HuH-7.5 (cell line): ENCODE results near the gene CFAP119.

Experiments used
- DNase-seq: peaks from one replicate; pipeline ENCODE4 v3.0.0; 2011; ENCODE audit warnings: low spot score

The CFAP119 gene

GRCh38 chr16:30740364-30741251 is 21.3 kb downstream of the CFAP119 start:
- peak; percentile 61 for DNase-seq

GRCh38 chr16:30738984-30739951 is 22.6 kb downstream of the CFAP119 start:
- no peak for DNase-seq

DNA sequence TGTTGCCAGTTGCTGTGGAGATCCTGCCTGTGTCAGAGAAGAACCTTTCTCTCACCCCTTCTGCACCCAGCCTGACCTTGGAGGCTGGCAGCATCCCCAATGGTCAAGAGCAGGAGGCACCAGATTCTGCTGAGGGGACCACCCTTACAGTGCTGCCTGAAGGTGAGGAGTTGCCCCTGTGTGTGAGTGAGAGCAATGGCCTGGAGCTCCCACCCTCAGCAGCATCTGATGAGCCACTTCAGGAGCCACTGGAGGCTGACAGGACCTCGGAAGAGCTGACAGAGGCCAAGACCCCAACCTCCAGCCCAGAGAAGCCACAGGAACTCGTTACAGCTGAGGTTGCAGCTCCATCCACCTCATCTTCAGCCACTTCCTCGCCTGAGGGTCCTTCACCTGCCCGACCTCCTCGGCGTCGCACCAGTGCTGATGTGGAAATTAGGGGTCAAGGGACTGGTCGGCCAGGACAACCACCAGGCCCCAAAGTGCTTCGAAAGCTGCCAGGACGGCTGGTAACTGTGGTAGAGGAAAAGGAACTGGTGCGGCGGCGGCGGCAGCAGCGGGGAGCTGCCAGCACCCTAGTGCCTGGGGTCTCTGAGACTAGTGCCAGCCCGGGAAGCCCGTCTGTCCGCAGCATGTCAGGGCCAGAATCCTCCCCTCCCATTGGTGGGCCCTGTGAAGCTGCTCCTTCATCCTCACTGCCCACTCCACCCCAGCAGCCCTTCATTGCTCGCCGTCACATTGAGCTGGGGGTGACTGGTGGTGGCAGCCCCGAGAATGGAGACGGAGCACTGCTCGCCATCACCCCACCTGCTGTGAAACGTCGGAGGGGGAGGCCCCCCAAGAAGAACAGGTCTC is 23.8 kb downstream of the CFAP119 start:
- DNase-seq: no peak

DNA sequence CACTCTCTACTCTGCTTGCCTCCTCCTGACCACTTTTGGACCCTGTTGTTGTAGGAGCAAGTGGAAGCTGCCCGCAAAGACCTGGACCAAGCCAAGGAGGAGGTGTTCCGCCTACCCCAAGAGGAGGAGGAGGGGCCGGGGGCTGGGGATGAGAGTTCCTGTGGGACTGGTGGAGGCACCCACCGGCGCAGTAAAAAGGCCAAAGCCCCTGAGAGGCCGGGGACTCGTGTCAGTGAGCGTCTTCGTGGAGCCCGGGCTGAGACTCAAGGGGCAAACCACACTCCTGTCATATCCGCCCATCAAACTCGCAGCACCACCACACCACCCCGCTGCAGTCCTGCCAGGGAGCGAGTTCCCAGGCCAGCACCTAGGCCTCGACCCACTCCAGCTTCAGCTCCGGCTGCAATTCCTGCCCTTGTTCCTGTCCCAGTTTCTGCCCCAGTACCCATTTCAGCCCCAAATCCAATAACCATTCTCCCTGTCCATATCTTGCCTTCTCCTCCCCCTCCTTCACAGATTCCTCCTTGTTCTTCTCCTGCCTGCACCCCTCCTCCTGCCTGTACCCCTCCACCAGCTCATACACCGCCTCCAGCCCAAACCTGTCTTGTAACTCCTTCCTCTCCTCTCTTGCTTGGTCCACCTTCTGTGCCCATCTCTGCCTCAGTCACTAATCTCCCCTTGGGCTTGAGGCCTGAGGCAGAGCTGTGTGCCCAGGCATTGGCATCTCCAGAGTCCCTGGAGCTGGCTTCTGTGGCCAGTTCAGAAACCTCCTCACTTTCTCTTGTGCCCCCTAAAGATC is 24.7 kb downstream of the CFAP119 start:
- no peak for DNase-seq

GRCh38 chr16:30731411-30731810 is 30.5 kb downstream of the CFAP119 start:
- DNase-seq: no peak

GRCh38 chr16:30728899-30729672 is 32.8 kb downstream of the CFAP119 start:
- DNase-seq: no peak

- no peak for DNase-seq
These were observed 33.5 kb downstream of the CFAP119 start for GRCh38 chr16:30728321-30728720.

GRCh38 chr16:30725418-30725792 is 36.5 kb downstream of the CFAP119 start:
- DNase-seq: no peak

- no peak for DNase-seq
These were observed 37.0 kb downstream of the CFAP119 start for GRCh38 chr16:30724641-30725417.

DNA sequence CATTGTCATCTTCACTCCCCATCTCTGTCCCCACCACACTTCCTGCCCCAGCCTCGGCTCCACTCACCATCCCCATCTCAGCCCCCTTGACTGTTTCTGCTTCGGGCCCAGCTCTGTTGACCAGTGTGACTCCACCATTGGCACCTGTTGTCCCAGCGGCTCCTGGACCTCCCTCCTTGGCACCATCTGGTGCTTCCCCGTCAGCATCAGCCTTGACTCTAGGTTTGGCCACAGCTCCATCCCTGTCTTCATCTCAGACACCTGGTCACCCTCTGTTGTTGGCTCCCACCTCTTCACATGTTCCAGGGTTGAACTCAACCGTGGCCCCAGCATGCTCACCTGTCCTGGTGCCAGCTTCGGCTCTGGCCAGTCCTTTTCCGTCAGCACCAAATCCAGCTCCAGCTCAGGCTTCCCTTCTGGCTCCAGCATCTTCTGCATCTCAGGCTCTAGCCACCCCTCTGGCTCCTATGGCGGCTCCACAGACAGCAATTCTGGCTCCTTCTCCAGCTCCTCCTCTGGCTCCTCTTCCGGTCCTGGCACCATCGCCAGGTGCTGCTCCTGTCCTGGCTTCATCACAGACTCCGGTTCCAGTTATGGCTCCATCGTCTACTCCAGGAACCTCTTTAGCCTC is 38.0 kb downstream of the CFAP119 start:
- DNase-seq: no peak

- DNase-seq: no peak
These were observed 38.9 kb downstream of the CFAP119 start for GRCh38 chr16:30722916-30723315.

- DNase-seq: no peak
These were observed 39.4 kb downstream of the CFAP119 start for GRCh38 chr16:30722443-30722842.

GRCh38 chr16:30721606-30722005 is 40.3 kb downstream of the CFAP119 start:
- DNase-seq: no peak

GRCh38 chr16:30721167-30721566 is 40.7 kb downstream of the CFAP119 start:
- DNase-seq: no peak

GRCh38 chr16:30720694-30721093 is 41.2 kb downstream of the CFAP119 start:
- no peak for DNase-seq

DNA sequence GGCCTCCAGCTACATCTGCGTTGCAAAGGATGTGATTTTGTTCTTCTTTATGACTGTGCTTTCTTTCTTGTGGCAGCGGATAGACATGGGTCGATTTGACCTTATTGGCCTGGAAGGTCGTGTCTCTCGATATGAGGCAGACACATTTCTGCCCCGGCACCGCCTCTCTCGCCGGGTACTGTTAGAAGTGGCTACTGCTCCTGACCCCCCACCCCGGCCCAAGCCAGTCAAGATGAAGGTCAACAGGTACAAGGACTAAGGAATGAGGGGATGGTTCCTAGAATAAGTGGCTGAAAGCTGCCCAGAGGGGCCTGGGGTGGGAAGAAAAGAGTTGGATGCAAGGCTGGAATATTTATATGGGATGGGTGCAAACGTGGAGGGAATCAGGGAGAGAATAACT is 41.8 kb downstream of the CFAP119 start:
- DNase-seq: no peak

DNA sequence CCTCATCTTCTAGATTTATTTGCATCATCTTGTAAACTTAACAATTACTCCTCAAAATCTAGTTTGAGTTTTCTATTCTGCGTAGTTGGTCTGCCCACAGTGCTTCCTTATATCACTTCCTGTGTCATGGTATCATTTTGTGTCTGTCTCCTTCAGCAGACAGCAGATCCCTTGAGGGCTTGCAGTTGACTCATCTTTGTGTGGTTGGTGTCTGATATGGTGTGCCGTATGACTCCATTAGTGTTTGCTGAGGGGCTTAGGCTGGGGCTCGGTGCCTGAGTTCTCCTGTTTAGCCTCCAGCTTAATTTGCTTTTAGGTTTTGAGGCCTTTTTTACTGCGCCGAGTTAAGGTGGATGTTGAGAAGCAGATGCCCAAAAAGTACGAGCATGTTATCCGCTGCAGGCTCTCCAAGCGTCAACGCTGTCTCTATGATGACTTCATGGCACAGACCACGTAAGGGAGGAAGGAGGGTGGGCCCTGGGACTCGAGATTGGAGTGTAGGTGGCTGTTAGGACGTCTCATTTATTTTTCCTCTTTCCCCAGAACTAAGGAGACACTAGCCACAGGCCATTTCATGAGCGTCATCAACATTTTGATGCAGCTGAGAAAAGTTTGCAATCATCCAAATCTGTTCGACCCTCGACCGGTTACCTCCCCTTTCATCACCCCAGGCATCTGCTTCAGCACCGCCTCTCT is 46.0 kb downstream of the CFAP119 start:
- no peak for DNase-seq

GRCh38 chr16:30711712-30712111 is 50.1 kb downstream of the CFAP119 start:
- DNase-seq: no peak
